RWPE2 (cell line): ENCODE data around the gene ANKDD1B.
A peak's percentile ranks its signal among the peaks of the same experiment; 100 is the strongest.

Experiments
- ATAC-seq: fragments of 200-7000 bp; cut with Tn5 transposase; 3 replicates; pipeline ENCODE4 v1.9.1; 2021; ENCODE audit warnings: low read depth
- DNase-seq: peaks from one replicate; pipeline ENCODE4 v3.0.0-alpha.2; 2020; ENCODE audit warnings: low spot score
- H3K27ac ChIP-seq: fragments of 450-650 bp; 2 replicates; pipeline ENCODE4 v1.5.1; 2017; ENCODE audit warnings: mild to moderate bottlenecking; ENCODE audit not compliant: poor library complexity, severe bottlenecking
- H3K27me3 ChIP-seq: fragments of 250-450 bp; sonication (Bioruptor Pico); 2 replicates; pipeline ENCODE4 v1.5.1; 2021; ENCODE audit warnings: mild to moderate bottlenecking, moderate library complexity; ENCODE audit not compliant: insufficient read depth, poor library complexity, severe bottlenecking
- H3K36me3 ChIP-seq: fragments of 250-450 bp; sonication (Bioruptor Pico); 2 replicates; pipeline ENCODE4 v1.5.1; 2020; ENCODE audit warnings: low read depth, mild to moderate bottlenecking, moderate library complexity
- H3K4me1 ChIP-seq: fragments of 250-450 bp; sonication (Bioruptor Pico); 2 replicates; pipeline ENCODE4 v1.5.1; 2021; ENCODE audit warnings: mild to moderate bottlenecking, moderate library complexity; ENCODE audit not compliant: insufficient read depth, poor library complexity, severe bottlenecking
- H3K4me3 ChIP-seq: fragments of 250-450 bp; sonication (Bioruptor Pico); 2 replicates; pipeline ENCODE4 v1.5.1; 2021; ENCODE audit warnings: mild to moderate bottlenecking, moderate library complexity; ENCODE audit not compliant: severe bottlenecking
- H3K9me3 ChIP-seq: fragments of 250-450 bp; sonication (Bioruptor Pico); 2 replicates; pipeline ENCODE4 v1.5.1; 2021; ENCODE audit warnings: mild to moderate bottlenecking, moderate library complexity; ENCODE audit not compliant: severe bottlenecking
- CTCF ChIP-seq: fragments of 450-650 bp; IDR thresholded peaks from one replicate; pipeline ENCODE4 v1.5.1; 2017; ENCODE audit warnings: mild to moderate bottlenecking, moderate library complexity; ENCODE audit not compliant: poor library complexity, severe bottlenecking

The ANKDD1B gene

GRCh38 chr5:75712091-75712490 lies 100.8 kb downstream of the ANKDD1B start:
- H3K27me3 ChIP-seq = no peaks in the 10 kb centered on the region
- DNase-seq = no peak
- peaks cover 6% of the 10 kb centered on the region for H3K4me1 ChIP-seq
- ATAC-seq = no peak
- no peak overlapping the region for H3K4me3 ChIP-seq
- TF ChIP-seq CTCF = no peak
- no peak overlapping the region for H3K27ac ChIP-seq
- H3K36me3 ChIP-seq = peaks cover 66% of the 10 kb centered on the region
- H3K9me3 ChIP-seq = no peaks in the 10 kb centered on the region

GRCh38 chr5:75716715-75717081 lies 105.4 kb downstream of the ANKDD1B start:
- no peak for TF ChIP-seq CTCF
- peaks cover 25% of the 10 kb centered on the region for H3K36me3 ChIP-seq
- DNase-seq = no peak
- H3K27me3 ChIP-seq = no peaks in the 10 kb centered on the region
- H3K9me3 ChIP-seq = no peaks in the 10 kb centered on the region
- H3K27ac ChIP-seq = peak overlapping the region; percentile 61
- ATAC-seq = peak; percentile 1; the same call in 1 of the 3 replicates
- peaks cover 10% of the 10 kb centered on the region for H3K4me1 ChIP-seq
- H3K4me3 ChIP-seq = peak overlapping the region; percentile 71

- H3K9me3 ChIP-seq = no peaks in the 10 kb centered on the region
Measured at GRCh38 chr5:75717082-75717922, 106.0 kb downstream of the ANKDD1B start, which contains the start of gene POC5. TSS of gene POC5 (minus strand) at chr5:75717437. CDS start at chr5:75712937, 4,500 bp downstream.

DNA sequence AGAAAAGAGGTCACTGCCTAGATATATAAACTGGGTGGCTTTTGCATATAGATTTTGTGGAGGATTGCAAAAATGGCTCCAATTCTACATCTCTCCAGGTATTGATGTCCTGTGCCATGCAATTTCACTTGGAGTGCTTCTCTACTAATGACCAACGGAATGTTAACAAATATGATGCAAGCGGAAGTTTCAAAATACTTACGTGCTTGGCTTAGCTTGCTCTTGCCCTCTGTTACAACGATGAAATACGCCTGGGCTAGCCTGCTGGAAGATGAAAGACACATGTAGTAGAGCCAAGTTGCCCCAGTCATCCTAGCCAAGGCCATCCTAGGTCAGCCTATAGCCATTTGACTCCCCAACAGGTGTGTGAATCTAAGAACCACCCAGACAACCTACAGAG lies 109.6 kb downstream of the ANKDD1B start:
- TF ChIP-seq CTCF = no peak
- H3K36me3 ChIP-seq = no peaks in the 10 kb centered on the region
- H3K27me3 ChIP-seq = no peaks in the 10 kb centered on the region
- no peaks in the 10 kb centered on the region for H3K9me3 ChIP-seq
- no peak overlapping the region for H3K27ac ChIP-seq
- H3K4me1 ChIP-seq = peaks cover 5% of the 10 kb centered on the region
- ATAC-seq = no peak
- no peak overlapping the region for H3K4me3 ChIP-seq
- no peak for DNase-seq

More at GRCh38 chr5:75717082-75717922, 106.0 kb downstream of the ANKDD1B start, which contains the start of gene POC5:
- DNase-seq = peak; percentile 96
- no peaks in the 10 kb centered on the region for H3K27me3 ChIP-seq
- peak within 1 kb of the TSS; percentile 61 for H3K27ac ChIP-seq
- peak; percentile 95 for ATAC-seq
- peaks cover 10% of the 10 kb centered on the region for H3K4me1 ChIP-seq
- H3K36me3 ChIP-seq = peaks cover 19% of the 10 kb centered on the region
- H3K4me3 ChIP-seq = peak within 1 kb of the TSS; percentile 71
- no peak for TF ChIP-seq CTCF
